Suppressor macrophage treated with lipopolysaccharide for 4 hours (primary cell): ENCODE data around the gene LTB4R.

Source experiments
- DNase-seq: peaks from one replicate; pipeline ENCODE4 v3.0.0-alpha.2; 2020

LTB4R gene, protein sequence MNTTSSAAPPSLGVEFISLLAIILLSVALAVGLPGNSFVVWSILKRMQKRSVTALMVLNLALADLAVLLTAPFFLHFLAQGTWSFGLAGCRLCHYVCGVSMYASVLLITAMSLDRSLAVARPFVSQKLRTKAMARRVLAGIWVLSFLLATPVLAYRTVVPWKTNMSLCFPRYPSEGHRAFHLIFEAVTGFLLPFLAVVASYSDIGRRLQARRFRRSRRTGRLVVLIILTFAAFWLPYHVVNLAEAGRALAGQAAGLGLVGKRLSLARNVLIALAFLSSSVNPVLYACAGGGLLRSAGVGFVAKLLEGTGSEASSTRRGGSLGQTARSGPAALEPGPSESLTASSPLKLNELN

DNA sequence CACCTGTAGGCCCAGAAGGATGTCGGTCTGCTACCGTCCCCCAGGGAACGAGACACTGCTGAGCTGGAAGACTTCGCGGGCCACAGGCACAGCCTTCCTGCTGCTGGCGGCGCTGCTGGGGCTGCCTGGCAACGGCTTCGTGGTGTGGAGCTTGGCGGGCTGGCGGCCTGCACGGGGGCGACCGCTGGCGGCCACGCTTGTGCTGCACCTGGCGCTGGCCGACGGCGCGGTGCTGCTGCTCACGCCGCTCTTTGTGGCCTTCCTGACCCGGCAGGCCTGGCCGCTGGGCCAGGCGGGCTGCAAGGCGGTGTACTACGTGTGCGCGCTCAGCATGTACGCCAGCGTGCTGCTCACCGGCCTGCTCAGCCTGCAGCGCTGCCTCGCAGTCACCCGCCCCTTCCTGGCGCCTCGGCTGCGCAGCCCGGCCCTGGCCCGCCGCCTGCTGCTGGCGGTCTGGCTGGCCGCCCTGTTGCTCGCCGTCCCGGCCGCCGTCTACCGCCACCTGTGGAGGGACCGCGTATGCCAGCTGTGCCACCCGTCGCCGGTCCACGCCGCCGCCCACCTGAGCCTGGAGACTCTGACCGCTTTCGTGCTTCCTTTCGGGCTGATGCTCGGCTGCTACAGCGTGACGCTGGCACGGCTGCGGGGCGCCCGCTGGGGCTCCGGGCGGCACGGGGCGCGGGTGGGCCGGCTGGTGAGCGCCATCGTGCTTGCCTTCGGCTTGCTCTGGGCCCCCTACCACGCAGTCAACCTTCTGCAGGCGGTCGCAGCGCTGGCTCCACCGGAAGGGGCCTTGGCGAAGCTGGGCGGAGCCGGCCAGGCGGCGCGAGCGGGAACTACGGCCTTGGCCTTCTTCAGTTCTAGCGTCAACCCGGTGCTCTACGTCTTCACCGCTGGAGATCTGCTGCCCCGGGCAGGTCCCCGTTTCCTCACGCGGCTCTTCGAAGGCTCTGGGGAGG lies at the start of gene LTB4R:
TSS of gene LTB4R (plus strand) at position 857 of the 959 bp plus-strand sequence. CDS start 4,150 bp downstream, outside the sequence.
- DNase-seq, result no peak

DNA sequence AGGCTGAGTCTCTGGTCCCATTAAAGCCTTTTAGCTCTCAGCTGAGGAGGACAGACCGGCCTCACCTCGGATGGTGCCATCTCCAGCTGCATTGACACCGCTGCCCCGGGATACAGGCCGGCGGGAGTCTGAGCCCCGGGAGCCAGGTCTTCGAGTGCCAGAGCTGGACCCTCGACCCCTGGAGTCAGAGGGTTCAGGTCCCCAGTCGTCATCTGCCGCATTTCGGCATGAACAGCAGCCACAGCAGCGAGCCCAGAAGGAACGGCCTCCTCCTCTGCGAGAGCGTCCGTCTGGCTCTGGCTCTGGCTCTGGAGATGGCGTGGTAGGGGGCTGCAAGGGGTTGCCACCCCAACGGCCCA lies 49.4 kb upstream of the LTB4R start:
- no peak for DNase-seq

DNA sequence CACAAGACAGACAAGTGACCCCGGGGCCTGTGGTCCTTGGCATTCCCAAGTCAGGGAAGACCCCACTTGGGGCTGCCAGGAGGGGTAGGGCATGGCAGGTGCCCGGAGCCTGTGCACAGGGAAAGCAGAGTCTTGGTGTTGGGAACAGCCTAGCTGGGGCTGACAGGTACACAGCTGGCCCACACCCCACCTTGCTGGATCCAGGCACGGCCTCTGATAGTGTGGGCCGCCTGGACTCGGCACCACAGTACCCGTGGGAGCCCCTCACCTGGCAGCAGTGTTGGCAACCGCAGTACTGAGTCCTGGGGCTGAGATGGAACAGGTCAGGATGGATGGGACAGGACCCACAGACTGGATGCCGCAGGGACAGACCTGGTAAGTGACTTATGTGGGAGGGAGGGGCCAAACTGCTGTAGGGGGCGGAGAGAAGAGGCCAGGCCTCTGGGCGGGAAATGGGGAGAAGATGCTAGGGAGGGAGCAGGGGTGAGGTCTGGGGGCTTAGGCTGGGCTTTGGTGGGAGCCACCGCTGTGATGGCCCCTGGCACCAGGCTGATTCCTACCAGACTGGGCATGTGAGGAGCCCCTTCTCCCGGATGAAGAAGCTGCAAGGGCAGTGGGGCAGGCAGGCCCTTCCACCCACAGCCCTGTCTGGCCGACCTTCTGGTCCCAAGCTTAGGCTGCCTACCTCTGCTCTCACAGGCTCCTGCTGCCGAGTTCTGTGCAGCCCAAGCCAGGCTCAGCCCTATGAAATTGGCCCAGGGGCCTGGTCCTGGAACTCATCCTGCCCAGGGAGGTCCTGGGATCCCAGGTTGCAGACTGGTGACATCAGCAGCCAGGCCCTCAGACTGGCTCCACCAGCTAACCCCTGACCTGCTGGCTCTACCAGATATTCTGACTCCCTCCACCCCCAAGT lies 48.2 kb upstream of the LTB4R start, which contains the start of gene TGM1:
TSS of gene TGM1 (minus strand) at position 357 of the 913 bp plus-strand sequence. CDS start 825 bp downstream, outside the sequence.
- DNase-seq, result no peak

DNA sequence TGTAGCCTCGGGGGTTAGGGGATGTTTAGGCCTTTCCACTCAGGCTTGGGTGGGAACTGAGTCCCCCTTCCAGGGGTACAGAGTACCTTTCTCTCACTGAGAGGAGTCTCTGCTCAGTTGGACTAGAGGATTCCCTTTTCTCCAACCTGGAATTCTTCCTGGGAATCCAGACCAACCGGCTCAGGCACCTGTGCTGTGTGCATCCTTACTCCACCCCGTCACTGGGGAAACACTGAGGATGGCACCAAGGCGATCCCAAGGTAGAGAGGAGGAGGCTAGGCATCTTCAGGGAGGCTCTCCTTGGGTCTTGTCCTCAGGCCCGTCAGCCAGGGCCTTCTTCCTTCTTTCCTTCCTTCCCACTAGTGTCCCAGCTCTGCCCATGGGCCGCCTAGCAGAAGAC lies 47.5 kb upstream of the LTB4R start:
- DNase-seq, result no peak

DNA sequence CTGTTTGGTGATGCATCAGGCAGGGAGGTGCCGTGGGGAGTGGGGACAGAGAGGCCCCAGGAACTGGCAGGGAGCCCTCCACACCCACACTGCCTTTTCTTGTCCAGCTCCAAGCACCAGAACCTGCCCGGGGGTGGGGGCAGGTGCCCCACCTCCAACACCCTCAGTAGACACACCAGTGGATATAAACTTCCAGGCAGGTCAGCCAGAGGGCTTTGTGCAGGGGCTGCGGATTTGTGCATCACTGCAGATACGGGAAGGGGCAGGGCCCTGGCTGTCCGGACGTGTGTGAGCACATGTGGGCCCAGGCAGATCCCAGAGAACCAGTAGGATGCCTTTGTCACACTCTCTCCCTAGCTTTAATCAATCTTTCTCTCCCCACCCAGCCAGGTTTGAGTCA lies 47.0 kb upstream of the LTB4R start:
- no peak for DNase-seq

DNA sequence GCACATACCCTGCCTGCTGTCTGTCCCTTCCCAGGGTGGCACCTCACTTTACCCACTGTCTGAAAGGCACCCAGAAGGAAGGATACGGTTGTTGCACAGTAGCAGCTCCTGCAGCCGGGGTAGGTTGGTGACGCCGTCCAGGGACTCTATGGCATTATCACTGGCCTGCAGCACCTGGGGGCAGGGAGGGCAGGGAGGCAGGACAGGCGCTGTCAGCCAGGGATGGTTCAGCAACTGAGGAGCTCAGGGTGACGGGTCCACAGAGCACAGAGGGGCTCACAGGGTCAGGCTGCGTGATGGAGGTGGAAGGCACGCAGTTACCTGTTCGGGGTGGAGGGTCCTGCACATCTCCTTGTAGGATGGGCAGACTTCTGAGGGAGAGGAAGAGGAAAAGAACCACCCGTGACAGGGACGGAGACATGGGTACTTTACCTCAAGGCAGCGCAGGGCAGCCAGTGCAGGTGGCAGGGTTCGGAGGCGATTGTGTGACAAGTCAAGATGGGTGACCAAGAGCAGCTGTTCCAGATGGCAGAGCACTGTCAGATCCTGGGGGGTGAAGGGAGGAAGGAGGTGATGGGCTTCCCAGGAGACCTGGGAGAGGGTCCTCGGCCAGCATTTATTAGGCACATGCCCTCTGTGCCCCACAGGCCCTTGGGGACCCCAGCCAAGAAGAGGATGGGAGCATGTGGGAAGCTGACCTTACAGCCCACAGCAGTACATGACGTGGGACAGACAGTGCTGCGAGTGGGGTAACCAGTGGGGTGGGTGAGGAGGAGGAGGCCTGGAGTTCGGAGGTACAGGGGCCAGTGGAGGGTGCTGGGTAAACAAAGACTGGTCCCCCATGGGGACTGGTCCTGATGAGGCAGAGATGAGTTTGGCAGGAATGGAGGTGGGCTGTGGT lies 44.7 kb upstream of the LTB4R start:
- DNase-seq, result no peak

DNA sequence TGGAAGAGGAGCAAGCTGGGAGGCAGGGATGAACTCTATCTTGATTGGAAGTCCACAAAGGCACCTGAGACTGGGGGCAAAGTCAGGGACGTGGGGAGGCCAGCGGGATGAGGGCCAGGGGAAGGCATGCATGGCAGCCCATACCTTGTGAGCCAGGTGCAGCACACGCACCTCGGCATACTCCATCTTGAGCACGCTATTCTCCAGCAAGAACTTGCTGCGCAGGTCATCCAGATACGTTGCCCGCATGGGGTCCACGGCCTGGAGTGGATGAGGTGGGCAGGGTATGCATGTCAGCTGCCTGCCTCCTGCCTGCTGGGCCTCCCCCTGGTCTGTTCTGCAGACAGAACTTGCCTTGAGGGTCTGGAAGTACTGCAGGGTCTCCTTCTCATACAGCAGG lies 43.8 kb upstream of the LTB4R start:
- no peak for DNase-seq

DNA sequence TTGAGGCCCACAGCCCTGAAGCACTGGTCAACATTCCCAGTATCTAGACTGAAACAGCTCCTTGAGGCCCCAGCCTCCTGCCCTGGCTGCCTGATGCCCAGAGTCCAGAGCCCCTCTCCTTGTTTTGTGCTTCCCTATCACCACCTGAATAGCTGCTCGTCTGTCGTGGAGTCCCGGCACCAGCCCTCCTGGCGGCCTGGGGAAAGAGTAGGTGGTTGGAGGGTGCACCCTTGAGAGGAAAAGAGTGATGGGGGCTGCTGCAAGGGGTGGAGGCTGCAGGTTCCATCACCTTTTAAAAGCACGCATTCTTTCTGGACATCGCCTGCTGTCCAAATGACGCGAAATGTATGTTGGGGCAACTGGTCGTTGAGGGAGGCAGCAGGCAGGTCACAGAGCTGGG lies 43.1 kb upstream of the LTB4R start:
- DNase-seq, result no peak

DNA sequence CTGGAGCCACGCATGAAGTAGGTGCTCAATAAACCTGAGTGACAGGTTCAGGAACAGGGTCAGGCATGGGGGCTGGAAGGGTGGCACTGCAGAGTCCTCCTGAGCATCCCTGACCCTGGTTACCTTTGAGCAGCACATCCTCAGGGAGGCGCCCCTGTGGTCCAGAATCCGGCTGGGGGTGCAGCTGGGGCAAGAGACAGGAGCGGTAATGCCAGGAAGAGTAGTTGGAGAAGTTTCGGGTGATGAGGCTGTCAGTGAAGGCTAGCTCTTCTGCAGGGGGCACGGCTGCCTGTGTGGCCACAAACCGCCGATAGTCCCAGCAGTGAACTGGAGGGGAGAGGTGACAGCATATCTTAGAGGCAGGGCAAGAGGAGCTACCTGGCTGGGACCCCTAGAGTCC lies 41.9 kb upstream of the LTB4R start:
- DNase-seq, result no peak

DNA sequence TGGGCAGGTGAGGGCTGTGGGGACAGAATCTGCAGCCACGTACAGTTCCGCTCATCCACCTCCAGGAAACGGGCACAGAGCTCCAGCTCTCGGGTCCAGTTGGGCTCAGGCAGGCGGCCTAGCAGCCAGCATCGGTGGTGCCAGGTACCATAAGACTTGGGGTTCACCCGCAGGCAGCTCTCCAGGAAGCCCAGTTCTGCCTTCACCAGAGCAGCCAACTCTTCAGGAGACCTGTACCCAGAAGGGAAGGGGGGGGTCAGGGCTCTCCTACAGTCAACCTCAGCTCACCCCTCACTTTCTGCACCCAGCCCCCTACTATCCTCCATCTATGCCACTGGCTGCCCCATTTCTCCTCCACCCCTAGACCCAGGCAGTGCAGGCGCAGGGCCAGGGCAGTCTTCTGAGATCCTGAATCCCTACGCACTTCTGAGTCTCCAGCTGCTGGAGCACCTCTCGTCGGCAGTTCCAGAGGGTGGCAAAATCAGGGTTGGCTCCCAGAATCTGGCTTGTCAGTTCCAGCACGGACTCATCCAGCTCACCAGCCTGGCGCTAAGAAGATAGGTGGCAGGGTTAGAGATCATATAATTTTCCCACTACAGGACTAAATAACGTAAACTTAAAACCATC lies 41.3 kb upstream of the LTB4R start:
- no peak for DNase-seq

DNA sequence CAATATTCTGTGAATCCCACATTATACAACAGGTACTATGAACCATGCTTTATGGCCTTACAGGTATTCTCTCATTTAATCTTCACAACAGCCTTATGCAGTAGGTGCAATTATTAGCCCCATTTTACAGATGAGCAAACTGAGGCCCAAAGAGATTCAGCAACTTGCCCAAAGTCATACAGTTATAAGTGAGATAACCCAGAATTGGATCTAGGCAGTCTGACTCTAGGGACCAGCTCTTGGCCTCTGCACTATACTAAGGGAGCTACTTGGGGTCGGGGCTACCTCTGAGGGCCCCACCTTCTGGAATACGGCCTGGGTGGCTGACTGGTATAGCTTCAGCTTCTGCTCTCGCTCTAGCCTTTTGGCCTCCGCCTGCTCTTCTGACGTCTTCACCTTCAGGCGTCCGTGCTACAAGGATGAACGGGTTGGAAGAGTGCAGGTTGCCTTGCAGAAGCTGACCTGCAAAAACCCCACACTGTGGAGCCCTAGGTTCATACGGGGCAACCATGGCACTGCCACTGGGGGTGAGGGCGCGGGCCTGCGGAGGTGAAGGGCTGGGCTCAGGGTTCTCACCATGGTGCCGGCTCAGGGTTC lies 40.7 kb upstream of the LTB4R start:
- no peak for DNase-seq

DNA sequence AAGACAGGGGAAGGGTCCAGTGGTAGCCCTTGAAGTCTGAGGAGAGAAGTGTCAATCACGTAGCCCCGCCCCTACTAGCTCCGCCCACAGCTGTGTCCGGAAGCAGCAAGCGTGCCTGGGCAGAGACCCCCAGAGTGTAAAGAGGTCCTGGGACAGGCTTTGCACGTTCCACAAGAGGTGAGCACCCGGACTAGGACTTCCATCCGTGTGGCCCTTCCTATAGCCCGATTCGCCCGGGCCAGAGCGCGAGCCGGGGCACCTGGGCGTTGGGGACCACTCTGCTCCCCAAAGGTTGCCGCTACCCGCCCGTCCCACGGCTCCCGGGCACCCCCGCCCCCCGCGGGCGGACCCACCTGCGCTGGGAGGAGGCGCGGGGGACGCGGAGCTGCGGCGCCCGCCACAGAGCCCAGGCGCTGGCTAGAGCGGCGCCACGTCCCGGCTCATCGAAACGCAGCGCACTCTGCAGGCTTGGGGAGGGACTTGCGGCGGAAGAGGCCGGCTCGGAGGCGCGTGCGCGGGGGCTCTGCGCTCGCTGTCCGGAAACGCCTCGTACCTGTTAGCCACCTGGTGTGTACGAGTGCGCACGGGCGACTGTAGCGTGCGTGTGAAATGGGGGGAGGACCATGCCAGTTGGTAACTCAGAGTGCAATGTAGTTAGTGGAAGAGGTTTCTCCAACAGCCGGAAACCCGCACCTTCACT lies 40.0 kb upstream of the LTB4R start, which contains the start of gene RABGGTA:
TSS of gene RABGGTA (minus strand) at position 464 of the 700 bp plus-strand sequence. CDS start 482 bp downstream, outside the sequence.
- DNase-seq, result peak; percentile 91

DNA sequence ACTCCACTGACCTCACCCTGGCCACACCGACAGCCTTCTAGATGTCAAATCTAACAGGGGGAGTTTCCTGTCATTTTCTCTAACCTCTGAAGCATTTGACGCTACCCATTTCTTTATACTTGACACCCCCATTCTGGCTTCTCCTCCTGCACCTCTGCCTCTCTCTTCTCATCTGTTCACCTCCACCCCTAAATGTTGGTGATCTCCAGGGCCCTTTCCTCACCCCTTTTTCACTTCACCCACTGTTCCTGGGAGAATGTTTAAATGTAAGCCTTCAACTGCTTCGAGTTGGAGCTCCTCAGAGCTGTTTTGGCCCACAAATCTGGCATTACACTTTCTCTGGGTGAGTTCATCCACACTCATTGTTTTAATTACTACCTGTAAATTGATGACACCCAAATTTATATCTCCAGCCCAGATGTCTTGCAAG lies 39.5 kb upstream of the LTB4R start:
- no peak for DNase-seq

DNA sequence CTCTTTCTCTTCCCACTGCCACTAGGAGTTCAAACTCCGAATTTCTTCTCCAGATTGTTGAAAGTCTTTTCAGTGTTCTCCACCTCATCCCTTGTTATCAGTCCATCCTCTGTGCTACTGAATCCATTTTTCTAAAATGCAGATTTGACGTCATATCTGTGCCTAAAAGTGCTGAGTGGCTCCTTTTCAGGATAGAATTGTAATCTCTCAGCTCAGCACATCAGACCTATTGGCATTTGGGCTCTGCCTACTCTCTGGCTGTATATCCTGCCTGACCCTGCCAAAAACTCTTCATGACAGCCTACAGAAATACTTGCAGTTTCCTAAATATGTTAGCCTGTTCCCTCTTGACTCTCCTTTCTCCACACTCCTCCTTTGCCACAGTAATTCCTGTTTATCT lies 38.8 kb upstream of the LTB4R start:
- no peak for DNase-seq

DNA sequence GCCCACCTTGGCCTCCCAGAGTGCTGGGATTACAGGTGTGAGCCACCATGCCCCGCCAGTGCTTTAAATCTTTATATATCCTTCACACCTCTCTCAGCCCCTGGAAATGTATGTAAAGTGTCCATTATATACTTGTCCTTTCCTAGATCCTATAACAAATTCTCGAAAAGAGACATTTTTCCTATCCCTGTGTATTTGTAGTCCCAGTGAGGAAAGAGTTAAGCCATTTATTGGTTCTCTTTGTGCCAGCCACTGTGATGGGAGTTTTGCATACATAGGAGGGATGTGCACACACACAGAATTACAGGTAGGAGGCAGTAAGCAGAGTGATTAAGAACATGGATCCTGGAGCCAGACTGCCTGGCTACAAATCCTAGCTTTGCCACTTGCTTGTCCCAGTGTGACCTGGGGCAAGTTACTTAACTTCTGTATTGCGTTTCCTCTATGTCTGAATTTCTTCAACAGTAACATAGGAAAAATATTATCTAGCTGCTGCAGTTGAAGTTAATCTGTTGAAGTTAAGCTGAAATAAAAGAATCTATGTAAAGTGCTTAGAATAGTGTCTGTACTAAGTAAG lies 37.8 kb upstream of the LTB4R start:
- DNase-seq, result peak; percentile 32

DNA sequence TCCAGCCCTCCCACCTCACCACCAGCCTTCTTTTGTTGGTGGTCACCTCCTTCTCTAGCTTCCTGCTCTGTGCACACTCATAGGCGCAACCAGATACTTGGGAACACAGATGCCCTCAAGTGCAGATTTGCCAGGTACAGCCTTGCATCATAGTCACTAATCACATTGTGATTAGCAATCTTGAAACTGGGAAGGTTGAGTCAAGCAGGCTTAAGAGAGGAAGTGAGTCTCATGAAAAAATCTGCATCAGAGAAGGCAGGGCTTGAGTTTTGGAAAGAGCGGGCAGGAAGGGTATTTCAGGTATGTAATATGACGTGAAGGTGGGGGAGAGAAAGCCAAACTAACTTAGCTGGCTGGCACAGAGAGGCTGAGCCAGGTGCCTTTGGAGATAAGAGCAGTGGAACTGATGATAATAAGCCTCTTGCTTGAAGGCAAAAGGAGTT lies 37.2 kb upstream of the LTB4R start:
- peak; percentile 87 for DNase-seq

DNA sequence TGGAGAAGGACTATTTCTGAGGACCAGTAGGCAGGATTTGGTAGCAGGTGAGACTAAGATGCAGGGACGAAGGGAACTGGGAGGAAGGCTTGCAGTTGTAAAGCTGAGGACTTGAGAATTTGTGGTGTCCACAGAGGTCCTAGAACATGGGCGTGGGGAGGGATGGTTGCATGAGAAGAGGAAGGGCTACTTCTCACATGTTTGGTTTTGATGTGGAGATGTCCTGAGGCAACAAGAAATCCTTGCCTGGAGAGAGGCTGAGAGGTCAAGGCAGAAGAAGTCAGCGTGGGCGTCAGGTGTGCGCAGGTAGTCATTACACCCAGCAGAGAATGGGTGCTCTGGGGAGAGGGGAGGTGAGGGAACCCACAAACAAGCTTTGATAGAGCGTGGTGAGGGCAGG lies 34.2 kb upstream of the LTB4R start:
- DNase-seq, result no peak

DNA sequence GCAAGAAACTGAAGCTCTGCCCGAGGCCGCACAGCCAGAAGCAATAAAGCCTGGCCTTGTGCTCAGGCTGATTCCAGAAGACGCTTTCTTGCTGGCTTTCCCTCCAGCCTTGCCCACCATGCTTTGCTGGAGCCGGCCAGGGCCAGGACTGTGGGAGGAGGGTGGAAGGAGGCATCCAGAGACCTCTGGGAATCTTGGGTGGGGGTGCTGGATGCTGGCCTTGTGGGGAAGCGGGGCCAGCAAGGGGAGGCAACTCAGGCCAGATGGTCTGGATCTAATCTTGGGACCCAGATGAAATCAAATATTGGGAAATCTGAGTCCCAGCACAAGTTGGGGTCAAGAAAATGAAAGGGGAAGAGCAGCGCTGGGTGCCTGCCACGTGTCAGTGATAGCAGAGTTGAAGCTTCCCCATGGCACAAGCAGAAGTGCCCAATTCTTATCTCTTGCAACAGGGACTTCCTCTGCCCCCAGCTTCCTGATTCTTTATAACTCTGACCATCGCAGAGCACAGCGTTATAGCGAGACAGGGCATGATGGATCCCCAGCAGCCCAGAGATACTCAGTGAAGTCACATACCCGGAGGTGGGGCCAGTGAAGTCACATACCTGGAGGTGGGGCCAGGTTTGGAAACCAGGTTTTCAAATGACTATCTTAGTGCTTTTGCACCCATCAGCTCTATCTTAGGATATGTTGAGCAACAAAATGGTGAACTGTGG lies 33.5 kb upstream of the LTB4R start:
- peak; percentile 84 for DNase-seq

DNA sequence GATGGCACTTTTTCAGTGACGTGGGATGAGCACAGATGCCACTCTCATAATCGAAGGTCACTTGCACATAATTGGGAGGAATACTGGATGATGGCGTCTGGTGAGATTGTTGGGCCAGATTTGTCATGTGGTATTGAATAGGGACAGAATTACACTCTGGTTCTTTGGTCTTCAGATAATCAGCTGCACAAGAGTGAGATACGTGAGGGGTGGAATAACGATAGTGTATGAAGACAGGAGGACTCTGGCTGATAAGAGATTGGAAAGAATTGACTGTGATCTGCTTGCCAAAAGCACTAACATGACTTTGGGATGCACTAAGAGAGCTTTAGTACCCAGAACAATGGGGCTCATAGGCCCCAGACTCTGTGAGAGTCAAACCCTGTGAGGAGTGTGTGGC lies 32.9 kb upstream of the LTB4R start:
- DNase-seq, result no peak
